Activated T-cell treated with anti-CD3 and anti-CD28 coated beads, Interleukin-2, amount 50 U/mL, for 72 hours (primary cell): ENCODE measurements around the gene TUBE1. TPM values are rescaled to one million over a fixed set of nuclear protein-coding genes. Genes with fewer than 3 reads are reported as not detected.

Source experiments
- ATAC-seq, 2 donors: fragments of 150-1000 bp; cut with Tn5 transposase; replicated peaks in 1 of 2; 2 replicates each; pipeline ENCODE4 v1.10.0; 2021; ENCODE audit warnings: moderate library complexity in 2 of 2, mild to moderate bottlenecking in 1 of 2
- DNase-seq, 2 donors: peaks; one replicate each; pipeline ENCODE4 v3.0.0; 2021 to 2022; ENCODE audit warnings: mixed read lengths in 1 of 2
- H3K27ac Mint-ChIP-seq: one replicate; pipeline ENCODE4 v1.8.0; 2022; ENCODE audit warnings: mild to moderate bottlenecking, moderate library complexity, mixed read lengths
- H3K27me3 Mint-ChIP-seq: one replicate; pipeline ENCODE4 v1.8.0; 2022; ENCODE audit warnings: low read depth, mixed read lengths
- H3K36me3 Mint-ChIP-seq, 2 donors: one replicate each; pipeline ENCODE4 v1.8.0; 2022; ENCODE audit warnings: mixed read lengths in 2 of 2, mild to moderate bottlenecking in 1 of 2; ENCODE audit not compliant: insufficient read depth in 2 of 2
- H3K4me1 Mint-ChIP-seq: one replicate; pipeline ENCODE4 v1.8.0; 2022; ENCODE audit warnings: low read depth, mixed read lengths
- H3K4me3 Mint-ChIP-seq, 2 donors: one replicate each; pipeline ENCODE4 v1.8.0; 2022; ENCODE audit warnings: mild to moderate bottlenecking in 2 of 2, mixed read lengths in 2 of 2, moderate library complexity in 2 of 2
- H3K9me3 Mint-ChIP-seq, 2 donors: one replicate each; pipeline ENCODE4 v1.8.0; 2022; ENCODE audit warnings: mixed read lengths in 2 of 2
- total RNA-seq, 2 donors: library from RNA; stranded (reverse); gene quantifications; one replicate each; pipeline ENCODE4 v1.2.3, GENCODE V29; 2022

The TUBE1 gene
- total RNA-seq, 2 donors from 2014 or later: 66.4 to 76.6 TPM

DNA sequence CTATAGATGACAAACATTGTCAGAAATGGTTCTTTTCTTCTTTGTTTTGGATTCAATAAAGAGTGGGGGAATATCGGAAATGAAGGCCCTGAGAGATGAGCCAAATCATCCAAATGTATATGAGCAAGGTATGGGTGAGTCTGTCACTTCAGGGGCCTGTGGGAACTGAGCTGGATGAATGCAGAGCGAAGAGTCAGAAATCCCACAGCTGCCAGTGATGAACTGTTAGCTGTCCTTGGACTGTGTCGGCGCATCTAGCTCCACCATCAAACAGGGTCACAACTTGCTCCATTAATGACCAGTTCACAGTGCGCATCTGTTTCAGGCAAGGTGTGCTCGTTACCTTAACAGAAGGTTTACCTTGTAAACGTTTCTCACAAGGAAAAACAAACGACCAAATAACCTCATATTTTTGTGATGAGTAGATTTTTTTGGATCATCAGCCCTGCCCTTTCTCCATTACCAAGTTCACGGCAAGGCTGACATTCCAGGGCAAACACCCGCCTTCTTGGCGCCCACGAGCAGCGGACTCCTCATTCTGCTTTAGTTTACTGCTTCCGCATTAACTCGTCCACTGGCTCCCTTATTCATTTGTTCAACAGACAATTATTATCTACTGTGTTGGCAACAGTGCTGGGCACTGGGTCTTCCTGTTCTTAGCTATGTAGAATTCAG is 48.4 kb downstream of the TUBE1 start:
- no peak for DNase-seq
- H3K4me1 Mint-ChIP-seq: peaks cover 90% of the 10 kb centered on the region
- no peak overlapping the region for H3K27ac Mint-ChIP-seq
- H3K9me3 Mint-ChIP-seq: peaks cover 0 to 2% of the 10 kb centered on the region in 2 donors
- H3K27me3 Mint-ChIP-seq: no peaks in the 10 kb centered on the region
- H3K36me3 Mint-ChIP-seq: no peaks in the 10 kb centered on the region
- no peak for ATAC-seq
- H3K4me3 Mint-ChIP-seq: no peak overlapping the region

DNA sequence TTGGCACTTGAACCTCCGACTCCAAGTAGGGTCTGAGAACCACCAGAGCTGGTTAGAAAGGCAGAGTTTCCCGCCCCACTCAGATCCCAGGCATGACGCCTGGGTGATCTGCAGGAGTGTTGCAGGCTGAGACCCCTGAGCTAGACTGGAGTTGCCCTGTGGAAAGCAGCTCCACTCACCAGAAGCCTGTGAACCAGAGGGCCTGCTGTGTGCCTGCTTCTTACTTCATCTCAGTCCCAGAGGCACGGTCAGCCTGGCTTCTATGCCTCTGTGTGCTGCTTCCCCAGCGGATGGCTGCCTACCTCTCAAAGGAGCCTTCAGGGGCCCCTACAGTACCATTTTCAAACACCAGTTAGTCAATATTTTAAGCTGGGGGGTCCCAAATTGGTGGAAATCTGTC is 49.0 kb downstream of the TUBE1 start:
- no peak for ATAC-seq
- H3K9me3 Mint-ChIP-seq: peaks cover 0 to 2% of the 10 kb centered on the region in 2 donors
- no peak overlapping the region for H3K4me3 Mint-ChIP-seq
- peaks cover 91% of the 10 kb centered on the region for H3K4me1 Mint-ChIP-seq
- H3K27ac Mint-ChIP-seq: no peak overlapping the region
- no peaks in the 10 kb centered on the region for H3K36me3 Mint-ChIP-seq
- no peaks in the 10 kb centered on the region for H3K27me3 Mint-ChIP-seq
- no peak for DNase-seq

DNA sequence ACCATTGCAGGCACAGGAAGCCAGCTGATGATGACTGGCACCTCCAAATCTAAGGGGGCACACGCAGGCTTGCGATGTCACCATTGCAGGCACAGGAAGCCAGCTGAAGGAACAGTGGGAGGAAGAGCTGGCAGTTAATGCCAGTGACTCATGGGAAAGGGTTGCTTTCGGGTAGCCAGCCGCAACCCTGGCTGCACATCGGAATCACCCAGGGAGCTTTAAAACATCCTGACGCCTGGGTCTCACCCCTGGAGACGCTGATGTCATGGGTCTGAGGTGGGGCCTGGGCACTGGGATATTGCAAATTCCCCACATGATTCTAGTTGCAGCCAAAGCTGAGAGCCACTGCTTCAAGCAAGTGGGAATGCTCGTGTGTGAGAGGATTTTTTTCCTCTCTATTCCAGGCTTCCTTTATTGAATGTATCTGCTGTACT is 49.5 kb downstream of the TUBE1 start:
- DNase-seq (peak in 1 of 2 donors; percentile 38), ATAC-seq (peak; percentile 24 to 27)
- H3K4me1 Mint-ChIP-seq: peaks cover 91% of the 10 kb centered on the region
- no peak overlapping the region for H3K4me3 Mint-ChIP-seq
- no peaks in the 10 kb centered on the region for H3K36me3 Mint-ChIP-seq
- no peaks in the 10 kb centered on the region for H3K27me3 Mint-ChIP-seq
- peaks cover 0 to 2% of the 10 kb centered on the region in 2 donors for H3K9me3 Mint-ChIP-seq
- H3K27ac Mint-ChIP-seq: no peak overlapping the region

DNA sequence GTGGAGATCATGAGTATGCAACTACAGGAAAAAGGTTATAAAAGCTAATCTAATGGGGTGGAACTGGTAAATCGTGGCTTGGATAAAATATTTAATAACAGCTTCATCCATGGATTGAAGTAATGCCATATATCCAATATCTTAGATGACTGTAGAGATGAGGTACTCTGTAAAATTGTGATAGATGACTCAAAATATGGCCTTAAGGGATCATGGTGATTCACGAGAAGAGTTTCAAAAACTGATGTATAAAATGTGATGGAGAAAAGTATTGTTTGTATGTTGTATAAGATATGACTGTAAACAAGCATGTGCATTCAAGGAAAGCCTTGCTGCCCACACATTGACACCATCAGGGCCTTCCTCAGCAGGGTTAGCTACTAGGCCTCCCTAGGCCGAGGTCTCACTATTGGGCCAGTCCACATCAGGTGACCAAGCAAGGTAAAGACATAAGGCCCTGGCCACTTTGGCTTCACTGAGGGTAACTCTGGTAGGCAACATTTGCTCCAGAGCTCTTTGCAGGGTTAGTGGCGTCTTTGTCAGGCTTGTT is 51.1 kb downstream of the TUBE1 start:
- ATAC-seq (peak; percentile 82 to 86), DNase-seq (peak in 1 of 2 donors; percentile 54)
- Mint-ChIP-seq H3K27me3 (no peaks in the 10 kb centered on the region), H3K9me3 (no peaks in the 10 kb centered on the region), H3K36me3 (no peaks in the 10 kb centered on the region), H3K4me3 (peak overlapping the region; percentile 5 to 48), H3K27ac (peak overlapping the region; percentile 70), H3K4me1 (peaks cover 91% of the 10 kb centered on the region)

DNA sequence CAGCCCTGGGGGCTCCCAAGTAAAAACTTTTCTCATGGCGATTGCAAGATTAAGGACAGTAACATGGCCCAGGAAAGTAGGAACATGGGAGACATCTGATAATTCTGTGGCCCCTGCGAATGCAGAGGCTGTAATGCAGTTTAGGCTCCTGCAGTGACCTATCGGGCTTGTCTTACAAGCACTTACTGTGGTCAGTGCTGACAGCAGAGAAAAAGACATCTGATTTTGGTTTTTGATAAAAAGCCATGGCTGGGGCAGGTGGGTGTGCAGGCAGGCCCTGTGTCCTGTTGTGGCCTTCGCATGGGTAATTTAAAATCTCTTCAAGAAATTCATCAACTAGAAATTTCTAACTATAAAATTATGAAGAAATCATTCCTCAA is 52.7 kb downstream of the TUBE1 start:
- peaks cover 94% of the 10 kb centered on the region for H3K4me1 Mint-ChIP-seq
- no peaks in the 10 kb centered on the region for H3K9me3 Mint-ChIP-seq
- no peaks in the 10 kb centered on the region for H3K27me3 Mint-ChIP-seq
- no peaks in the 10 kb centered on the region for H3K36me3 Mint-ChIP-seq
- H3K27ac Mint-ChIP-seq: no peak overlapping the region
- ATAC-seq (no peak), DNase-seq (no peak)
- H3K4me3 Mint-ChIP-seq: peak overlapping the region; percentile 24 to 61

DNA sequence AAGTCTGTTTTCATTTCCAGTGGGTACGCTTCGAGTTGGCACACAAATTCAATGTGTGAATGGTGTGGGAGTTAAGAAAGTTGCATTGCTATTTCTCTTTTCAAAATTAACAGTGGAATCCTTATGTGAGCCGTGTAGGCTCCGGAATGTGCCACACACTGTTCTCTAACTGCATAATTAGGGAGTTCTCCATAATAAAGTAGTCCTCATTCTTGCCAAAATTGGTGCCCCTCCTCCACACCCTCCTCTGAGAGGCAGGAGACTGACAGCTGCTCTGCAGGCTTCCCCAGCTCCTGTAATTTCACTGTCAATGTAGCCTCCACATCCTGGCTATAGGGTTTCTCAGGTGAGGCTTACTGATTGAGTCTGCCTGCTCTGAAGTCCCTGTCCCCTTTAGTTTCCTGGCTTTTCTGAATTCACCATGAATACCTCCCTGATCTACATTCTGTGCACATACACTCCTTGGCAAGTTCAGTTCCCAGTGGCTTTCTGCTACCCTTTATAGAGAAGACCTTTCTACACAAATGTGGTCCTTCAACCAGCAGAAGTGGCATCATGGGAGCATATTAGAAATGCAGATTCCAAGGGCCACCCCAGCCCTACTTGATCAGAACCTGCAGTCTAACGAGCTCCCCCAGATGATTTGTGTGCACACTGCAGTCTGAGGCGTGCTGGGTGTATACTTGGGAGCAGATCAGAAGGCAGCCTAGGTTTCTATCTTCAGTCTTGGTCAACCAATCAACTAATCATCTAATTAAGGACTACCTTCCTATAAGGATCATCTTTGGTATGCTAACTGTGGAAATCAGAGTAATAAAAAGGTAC is 53.3 kb downstream of the TUBE1 start:
- H3K4me1 Mint-ChIP-seq: peaks cover 95% of the 10 kb centered on the region
- H3K9me3 Mint-ChIP-seq: no peaks in the 10 kb centered on the region
- ATAC-seq (no peak), DNase-seq (no peak)
- peak overlapping the region; percentile 24 to 61 for H3K4me3 Mint-ChIP-seq
- H3K36me3 Mint-ChIP-seq: no peaks in the 10 kb centered on the region
- no peaks in the 10 kb centered on the region for H3K27me3 Mint-ChIP-seq
- H3K27ac Mint-ChIP-seq: peak overlapping the region; percentile 17

DNA sequence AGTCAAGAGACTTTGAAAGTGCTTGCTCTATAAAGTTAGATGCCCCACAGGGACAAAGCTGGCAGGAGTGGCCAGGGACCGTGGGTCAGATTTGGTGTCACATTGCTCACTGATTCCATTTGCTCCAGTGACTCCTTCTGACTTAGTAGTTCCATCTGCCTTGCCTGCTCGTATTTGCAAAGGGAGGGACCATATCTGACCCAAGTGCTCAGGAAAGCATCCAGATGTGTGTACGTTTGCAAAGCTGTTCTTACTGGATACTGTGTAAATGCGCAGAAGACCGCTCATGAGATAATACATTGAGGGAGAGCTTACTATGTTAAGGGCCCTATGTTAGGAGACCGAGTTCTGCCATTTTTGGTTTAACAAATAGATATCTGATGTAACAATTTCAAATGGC is 54.6 kb downstream of the TUBE1 start:
- no peak overlapping the region for H3K4me3 Mint-ChIP-seq
- no peak overlapping the region for H3K27ac Mint-ChIP-seq
- peaks cover 96% of the 10 kb centered on the region for H3K4me1 Mint-ChIP-seq
- DNase-seq (no peak), ATAC-seq (no peak)
- H3K36me3 Mint-ChIP-seq: no peaks in the 10 kb centered on the region
- no peaks in the 10 kb centered on the region for H3K9me3 Mint-ChIP-seq
- no peaks in the 10 kb centered on the region for H3K27me3 Mint-ChIP-seq

DNA sequence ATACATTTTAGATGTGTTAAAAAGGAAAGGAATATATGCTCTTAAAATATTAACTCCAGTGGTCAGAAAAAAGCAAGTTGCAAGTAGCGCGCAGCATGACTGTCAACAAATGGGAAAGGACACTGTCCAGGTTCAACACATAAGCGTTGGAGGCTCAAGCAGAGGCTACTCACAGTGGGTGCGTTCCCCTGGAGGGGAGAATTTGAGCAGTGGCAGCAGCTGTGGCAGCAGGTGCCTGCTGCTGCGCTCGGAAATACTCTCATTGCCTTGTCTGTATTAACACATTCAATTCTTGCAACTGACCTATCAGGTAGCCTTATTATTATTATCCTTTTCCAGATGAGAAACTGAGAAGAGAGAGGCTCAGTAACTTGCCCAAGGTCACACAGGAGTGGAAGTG is 55.3 kb downstream of the TUBE1 start:
- Mint-ChIP-seq H3K36me3 (peaks cover 0 to 2% of the 10 kb centered on the region in 2 donors), H3K4me1 (peaks cover 96% of the 10 kb centered on the region), H3K9me3 (no peaks in the 10 kb centered on the region), H3K4me3 (no peak overlapping the region), H3K27ac (no peak overlapping the region), H3K27me3 (no peaks in the 10 kb centered on the region)
- DNase-seq: no peak
- ATAC-seq: no peak

DNA sequence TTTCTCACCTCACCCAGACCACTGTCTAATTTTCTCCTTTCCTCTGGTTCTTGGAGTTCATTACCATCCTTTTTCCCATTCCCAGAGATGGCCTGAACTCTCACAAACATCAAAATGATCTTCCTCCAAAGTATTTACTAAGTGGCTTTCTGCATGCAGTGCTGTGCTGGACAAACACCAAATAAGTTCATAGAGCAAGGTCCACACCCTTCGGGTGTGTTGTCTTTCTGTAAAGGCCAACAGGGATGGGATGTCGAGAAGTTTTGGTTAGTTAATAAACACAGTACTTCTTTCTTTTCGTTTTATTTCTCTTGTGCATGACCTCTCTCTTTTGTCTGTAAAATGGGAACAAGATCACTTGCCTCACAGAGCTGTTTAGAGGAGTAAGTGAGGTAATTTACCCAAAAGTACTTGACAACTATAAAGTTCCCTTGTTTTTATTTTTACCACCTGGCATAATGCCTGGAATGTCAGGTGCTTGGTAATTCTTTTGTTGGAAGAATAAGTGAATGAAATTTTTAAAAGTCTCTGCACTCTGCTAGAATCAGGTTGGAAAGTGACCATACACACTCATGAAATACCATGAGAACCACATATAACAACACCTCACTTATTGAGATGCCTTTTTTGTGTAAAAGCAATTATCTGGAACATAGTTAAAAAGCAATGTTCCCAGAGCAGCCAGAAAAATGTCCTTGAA is 56.2 kb downstream of the TUBE1 start:
- ATAC-seq: no peak
- H3K4me3 Mint-ChIP-seq: peak overlapping the region in 1 of 2 donors; percentile 4

DNA sequence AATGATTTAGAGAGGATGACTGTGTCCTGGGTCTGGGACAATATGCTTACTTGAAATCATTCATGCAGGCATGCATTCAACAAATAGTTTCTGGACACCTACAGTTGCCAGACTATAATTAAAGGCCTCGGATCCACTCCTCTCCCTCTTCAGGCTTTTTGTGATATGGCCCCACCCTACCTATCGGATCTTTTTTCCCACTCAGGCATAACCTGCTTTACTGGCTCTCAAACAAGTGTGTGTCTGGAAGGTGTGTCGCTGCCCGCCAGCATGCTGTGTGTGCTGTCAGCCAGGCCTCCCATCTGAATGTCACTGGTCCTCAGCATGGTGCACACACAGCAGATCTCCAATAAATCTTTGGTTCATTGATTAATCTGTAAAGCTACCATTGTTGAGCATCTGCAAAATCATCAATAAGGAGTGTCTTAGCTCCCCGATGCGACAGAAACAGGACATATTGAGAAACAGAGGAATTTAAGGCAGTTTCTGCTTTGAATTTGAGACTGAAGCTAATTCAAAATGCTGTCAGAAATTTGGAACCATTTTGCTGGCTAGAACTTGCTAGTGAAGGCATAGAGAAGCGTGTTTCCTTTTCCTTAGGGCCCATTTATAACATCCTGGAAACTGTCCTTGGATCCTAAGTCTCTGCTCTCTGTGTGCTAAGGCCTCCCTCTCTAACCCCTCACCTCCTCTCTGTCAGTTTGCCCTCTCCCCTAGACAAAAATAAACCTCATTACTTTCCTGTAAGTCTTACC is 56.9 kb downstream of the TUBE1 start:
- Mint-ChIP-seq H3K4me1 (peaks cover 87% of the 10 kb centered on the region), H3K27ac (no peak overlapping the region), H3K36me3 (peaks cover 1 to 7% of the 10 kb centered on the region in 2 donors), H3K27me3 (no peaks in the 10 kb centered on the region), H3K4me3 (peak overlapping the region in 1 of 2 donors; percentile 39), H3K9me3 (peaks cover 2% of the 10 kb centered on the region in 2 donors)
- DNase-seq (no peak), ATAC-seq (no peak)

More for the DNA sequence above, 56.2 kb downstream of the TUBE1 start:
- no peak for DNase-seq
- H3K27me3 Mint-ChIP-seq: no peaks in the 10 kb centered on the region
- peaks cover 2% of the 10 kb centered on the region in 2 donors for H3K9me3 Mint-ChIP-seq
- peaks cover 94% of the 10 kb centered on the region for H3K4me1 Mint-ChIP-seq
- no peak overlapping the region for H3K27ac Mint-ChIP-seq
- peaks cover 1 to 5% of the 10 kb centered on the region in 2 donors for H3K36me3 Mint-ChIP-seq

DNA sequence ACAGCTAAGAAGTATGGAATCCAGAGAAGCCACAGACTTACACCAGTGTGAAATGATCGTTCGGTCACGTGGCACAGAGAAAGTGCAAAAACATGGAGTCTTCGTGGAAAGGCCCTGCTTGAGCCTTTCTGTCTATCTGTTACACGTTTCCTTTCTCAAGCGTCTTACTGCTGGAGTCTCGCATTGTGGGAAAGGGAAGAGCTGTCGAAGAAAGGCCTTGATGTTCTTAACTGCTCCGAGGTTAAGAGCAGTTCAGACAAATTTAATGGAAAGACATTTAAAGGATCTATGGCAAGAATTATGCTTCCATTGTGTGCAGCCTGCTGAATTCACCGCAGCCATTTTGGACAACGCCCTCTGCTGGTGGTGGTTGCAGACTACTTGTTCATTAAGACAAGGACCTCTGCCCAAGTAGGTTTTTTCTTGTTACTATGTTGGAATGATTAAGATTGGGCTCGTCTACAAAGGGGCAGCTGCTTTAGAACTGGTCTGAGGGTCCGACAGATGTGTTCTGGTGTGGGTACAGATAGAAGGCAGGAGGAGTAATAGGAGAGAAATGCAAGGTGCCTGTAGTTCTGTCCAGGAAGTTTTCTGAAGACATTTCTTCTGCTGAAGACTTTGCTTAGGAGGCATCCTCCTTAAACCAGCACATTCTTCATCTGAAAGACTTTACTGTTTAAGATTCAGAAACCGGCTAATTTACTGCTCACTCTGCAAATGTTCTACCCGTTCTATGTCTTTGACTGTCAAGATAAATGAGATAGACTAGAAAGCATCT is 58.0 kb downstream of the TUBE1 start:
- Mint-ChIP-seq H3K4me3 (peak overlapping the region; percentile 38 to 51), H3K4me1 (peaks cover 80% of the 10 kb centered on the region), H3K27me3 (no peaks in the 10 kb centered on the region), H3K36me3 (peaks cover 6 to 13% of the 10 kb centered on the region in 2 donors), H3K27ac (peak overlapping the region; percentile 44), H3K9me3 (peaks cover 6 to 8% of the 10 kb centered on the region in 2 donors)
- ATAC-seq (peak in 1 of 2 donors; percentile 32), DNase-seq (peak; percentile 79 to 80)
